Activated CD4-positive, alpha-beta T cell treated with anti-CD3 and anti-CD28 coated beads, Interleukin-2, amount 50 U/mL, for 48 hours (primary cell): ENCODE results near the gene GATA1.
A peak's percentile ranks its signal among the peaks of the same experiment; 100 is the strongest.

Source experiments
- DNase-seq, 2 experiments: peaks; one replicate each; pipeline ENCODE4 v3.0.0-alpha.2; 2020

GATA1 gene

GRCh38 chrX:48785540-48786214, 713 bp upstream of the GATA1 start:
- DNase-seq, result no peak

DNA sequence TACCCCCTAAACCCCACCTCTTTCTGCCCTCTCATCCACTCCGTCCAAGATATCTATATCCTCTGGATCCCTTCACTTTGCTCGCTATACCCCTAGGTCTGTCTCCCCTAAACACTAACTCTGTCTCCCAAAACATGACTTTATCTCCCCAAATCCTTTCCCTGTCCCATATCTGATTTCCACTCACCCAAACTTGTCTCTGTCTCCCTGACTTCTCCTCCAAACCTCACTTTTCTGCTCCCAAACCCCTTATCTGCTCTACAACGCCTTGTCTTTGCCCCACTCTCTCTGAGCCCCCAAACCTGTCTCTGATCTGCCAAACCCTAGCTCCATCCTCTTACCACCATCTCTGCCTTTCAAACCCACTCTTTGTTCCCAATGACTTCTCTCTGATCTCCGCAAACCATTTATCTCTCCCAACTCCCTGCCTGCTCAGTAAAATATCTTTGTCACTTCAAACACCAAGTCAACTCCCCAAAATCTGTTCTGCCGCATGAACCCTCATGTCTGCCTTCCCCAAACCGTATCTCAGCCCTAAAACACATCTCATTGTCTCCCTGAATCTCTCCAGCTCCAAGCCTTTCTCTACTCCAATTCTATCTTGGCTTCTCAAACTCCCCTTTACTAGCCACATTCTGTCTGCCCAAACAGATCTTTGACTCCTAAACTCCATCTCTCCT, 575 bp downstream of the GATA1 start:
- no peak for DNase-seq

GRCh38 chrX:48787505-48788443, 1.4 kb downstream of the GATA1 start:
- no peak for DNase-seq

GRCh38 chrX:48789366-48790220, 3.2 kb downstream of the GATA1 start:
- DNase-seq, result no peak

GRCh38 chrX:48790477-48790876, 4.1 kb downstream of the GATA1 start:
- DNase-seq, result no peak

DNA sequence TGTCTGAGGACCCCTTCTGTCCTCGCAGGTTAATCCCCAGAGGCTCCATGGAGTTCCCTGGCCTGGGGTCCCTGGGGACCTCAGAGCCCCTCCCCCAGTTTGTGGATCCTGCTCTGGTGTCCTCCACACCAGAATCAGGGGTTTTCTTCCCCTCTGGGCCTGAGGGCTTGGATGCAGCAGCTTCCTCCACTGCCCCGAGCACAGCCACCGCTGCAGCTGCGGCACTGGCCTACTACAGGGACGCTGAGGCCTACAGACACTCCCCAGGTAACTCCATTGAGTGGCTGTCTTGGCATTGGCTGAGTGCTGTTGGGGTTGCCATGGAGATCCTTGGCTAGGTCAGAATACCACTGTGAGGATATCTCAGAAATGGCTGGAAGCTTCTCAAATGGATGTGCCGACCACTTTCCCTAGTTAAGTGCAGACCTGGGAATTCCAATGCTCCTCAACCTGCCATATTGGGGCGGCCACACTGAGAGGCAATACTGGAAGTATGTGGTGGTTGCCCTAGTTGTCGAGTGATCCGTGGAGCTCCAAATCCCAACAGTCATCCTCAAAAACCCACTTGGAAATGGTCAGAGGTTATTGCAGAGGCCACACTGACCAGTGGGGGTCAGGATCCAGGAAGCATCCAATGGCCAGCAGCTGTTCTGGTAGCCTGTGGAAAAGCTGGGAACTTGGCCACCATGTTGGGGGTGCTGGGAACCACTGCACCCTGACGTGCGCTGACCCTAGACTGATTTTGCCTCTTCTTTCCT, 4.9 kb downstream of the GATA1 start:
- DNase-seq, result no peak

DNA sequence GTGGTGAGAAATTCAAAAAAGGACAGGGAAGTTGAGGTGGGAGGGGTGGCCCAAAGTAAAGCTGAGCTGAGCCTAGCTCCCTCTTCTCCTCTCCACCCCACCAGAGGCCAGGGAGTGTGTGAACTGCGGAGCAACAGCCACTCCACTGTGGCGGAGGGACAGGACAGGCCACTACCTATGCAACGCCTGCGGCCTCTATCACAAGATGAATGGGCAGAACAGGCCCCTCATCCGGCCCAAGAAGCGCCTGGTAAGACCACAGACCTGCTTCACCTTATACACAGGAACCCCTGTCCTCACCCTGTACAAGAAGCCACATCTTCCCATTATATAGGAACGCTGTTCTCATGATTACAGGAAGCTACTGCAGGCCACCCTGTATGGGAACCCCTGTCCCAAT, 5.8 kb downstream of the GATA1 start:
- no peak for DNase-seq

DNA sequence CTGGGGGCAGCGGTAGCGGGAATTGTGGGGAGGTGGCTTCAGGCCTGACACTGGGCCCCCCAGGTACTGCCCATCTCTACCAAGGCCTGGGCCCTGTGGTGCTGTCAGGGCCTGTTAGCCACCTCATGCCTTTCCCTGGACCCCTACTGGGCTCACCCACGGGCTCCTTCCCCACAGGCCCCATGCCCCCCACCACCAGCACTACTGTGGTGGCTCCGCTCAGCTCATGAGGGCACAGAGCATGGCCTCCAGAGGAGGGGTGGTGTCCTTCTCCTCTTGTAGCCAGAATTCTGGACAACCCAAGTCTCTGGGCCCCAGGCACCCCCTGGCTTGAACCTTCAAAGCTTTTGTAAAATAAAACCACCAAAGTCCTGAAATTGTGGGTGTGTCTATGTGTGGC, 7.5 kb downstream of the GATA1 start:
- DNase-seq, result no peak

GRCh38 chrX:48794340-48794910, 8.0 kb downstream of the GATA1 start:
- DNase-seq, result no peak

- no peak for DNase-seq
Measured at GRCh38 chrX:48794911-48795515, 8.6 kb downstream of the GATA1 start.

GRCh38 chrX:48798318-48798717, 11.9 kb downstream of the GATA1 start:
- DNase-seq, result no peak

DNA sequence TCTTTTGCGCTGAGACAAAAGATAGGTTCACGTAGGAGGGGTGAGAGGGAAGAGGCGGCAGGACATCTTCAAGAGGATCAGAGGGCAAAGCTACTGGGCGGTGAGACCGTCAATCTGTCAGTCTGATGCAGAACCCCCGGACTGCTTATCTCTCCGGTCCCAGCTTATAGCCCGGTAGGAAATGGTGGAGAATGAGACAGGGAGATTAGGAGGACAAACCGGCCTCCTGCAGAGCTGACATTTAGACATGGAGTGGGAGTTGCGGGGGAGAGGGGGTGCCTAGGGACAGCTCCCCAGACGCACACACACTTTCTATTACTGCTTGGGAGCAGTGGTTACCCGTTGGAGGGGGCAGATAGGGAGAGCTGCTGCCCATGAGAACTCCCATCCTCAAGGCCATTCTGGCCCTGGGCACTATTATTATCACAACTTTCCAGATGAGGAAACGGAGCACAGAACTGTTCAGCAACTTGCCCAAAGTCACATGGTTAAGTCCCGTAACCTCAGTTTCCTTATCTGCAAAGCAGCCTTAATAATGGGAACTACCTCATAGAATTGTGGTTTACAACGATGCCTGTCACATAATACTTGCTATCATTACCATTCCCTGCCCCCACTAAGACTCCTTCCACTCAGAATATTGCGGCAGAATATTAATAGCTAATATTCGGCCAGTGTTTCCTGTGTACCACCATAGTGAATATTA, 14.3 kb downstream of the GATA1 start:
- DNase-seq, result peak in 1 of 2 experiments; percentile 3

DNA sequence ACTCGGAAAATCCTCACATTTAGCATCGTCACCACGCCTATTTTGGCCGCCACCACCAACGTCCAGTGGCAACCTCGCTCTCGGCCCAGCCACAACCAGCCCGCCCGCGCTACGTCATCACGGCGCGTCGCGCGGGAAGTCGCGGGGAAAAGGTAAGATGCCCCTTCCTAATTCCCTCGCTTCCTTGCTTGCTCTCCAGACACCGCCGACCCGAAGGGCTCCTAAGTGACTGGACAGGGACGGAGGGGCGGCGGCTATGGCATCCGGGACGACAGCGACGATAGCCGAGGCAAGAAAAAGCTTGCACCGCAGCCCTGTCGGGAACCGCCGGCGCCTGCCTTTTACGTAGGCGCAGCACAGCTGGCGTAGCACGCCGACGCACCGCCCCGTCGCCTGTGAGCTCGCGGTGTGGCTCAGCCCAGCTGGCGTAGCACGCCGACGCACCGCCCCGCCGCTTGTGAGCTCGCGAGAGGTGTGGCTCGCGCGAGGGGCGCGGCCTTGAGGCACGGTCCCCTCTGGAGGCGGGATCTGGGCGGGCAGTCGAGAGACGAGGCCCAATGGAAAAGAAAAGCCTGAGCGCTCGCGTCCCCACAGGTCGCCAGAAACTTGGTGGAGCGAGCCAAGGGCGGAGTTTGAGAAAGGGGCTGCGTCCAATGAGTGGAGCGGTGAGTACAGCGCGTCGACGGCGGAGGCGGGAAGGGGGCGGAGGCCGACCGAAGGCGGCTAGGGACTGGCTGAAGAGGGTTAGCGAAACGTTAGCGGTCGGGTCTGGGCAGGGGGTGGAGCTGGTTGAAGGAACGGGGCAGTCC, 15.1 kb downstream of the GATA1 start, which contains the start of gene HDAC6:
HDAC6 (plus strand) TSS at position 788 of the 809 bp plus-strand sequence. CDS start 626 bp downstream, outside the sequence.
- peak; percentile 90 to 94 for DNase-seq

GRCh38 chrX:48802089-48802904, 15.9 kb downstream of the GATA1 start:
- peak; percentile 81 to 85 for DNase-seq

DNA sequence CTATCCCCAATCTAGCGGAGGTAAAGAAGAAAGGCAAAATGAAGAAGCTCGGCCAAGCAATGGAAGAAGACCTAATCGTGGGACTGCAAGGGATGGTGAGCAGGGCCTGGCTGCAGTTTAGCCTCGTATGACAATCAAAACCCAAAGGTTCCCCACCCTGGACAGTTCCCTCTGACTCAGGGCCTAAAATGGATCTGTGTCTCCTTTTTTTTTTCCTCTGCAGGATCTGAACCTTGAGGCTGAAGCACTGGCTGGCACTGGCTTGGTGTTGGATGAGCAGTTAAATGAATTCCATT, 16.5 kb downstream of the GATA1 start:
- DNase-seq, result no peak

DNA sequence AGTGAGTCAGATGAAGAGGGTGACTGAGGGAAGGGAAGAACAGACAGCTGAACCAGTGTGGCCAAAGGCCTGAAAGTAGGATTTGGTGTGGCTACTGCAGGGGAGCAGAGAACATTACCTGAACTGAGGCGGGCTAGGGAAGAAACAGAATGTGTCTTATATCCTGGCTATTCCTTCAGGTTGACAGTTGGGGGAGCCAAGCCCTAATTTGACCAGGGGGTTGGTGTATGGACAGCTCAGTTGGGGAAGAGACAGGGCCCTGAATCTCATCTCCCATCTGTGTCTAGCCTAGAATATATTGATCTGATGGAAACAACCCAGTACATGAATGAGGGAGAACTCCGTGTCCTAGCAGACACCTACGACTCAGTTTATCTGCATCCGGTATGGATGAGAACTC, 19.7 kb downstream of the GATA1 start:
- no peak for DNase-seq

DNA sequence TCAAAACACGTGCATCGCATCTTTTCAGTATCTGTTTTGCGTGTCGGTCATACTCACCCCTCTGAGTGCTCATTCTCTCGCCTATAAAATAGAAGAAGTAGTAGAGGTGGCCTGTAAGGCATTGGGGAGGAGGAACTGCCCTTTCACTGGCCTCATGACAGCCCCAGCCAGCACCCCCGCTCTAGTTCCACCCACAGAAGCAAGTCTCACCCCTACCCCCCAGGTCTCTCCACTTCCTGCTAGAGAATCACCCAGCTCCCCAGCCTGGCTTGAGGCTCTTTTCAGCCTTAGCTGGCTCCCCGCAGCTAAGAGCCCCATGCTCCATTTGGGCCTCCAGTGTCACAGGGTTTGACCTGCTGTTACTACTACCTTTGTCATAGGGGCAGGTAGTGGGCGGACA, 27.3 kb downstream of the GATA1 start:
- DNase-seq, result no peak

- no peak for DNase-seq
Measured at GRCh38 chrX:48814722-48815121, 28.3 kb downstream of the GATA1 start.

DNA sequence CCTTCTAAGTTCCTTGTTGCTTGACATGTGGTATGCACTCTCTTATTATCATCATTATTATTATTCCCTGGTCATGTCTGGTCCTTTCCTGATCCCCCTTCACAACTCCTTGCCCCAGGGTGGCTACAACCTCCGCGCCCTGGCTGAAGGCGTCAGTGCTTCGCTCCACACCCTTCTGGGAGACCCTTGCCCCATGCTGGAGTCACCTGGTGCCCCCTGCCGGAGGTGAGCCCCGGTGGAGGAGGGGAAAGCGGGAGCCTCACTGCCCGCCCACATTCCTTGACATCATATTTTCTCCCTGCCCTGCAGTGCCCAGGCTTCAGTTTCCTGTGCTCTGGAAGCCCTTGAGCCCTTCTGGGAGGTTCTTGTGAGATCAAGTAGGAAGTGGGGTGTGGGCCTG, 28.9 kb downstream of the GATA1 start:
- no peak for DNase-seq
